Liver (tissue), 9 donors: ENCODE measurements around the gene CADM2. TPM values are rescaled to one million over a fixed set of nuclear protein-coding genes. Genes with fewer than 3 reads are reported as not detected.

Experiments used
- DNase-seq: peaks from one replicate; pipeline ENCODE4 v3.0.0-alpha.2; 2017; ENCODE audit warnings: low spot score
- H3K27ac ChIP-seq, 2 donors: one replicate each; pipeline ENCODE4 v1.7.0; 2013; ENCODE audit warnings: inconsistent platforms in 2 of 2, low read length in 2 of 2, control low read depth in 1 of 2, low read depth in 1 of 2, mild to moderate bottlenecking in 1 of 2
- H3K27me3 ChIP-seq, 4 donors: one replicate each; pipeline versions ENCODE4 v1.6.1 to v1.7.0; 2013; ENCODE audit warnings: low read length in 3 of 4, inconsistent platforms in 1 of 4, mild to moderate bottlenecking in 1 of 4, moderate library complexity in 1 of 4; ENCODE audit not compliant: control insufficient read depth in 4 of 4, insufficient read depth in 4 of 4
- H3K36me3 ChIP-seq, 4 donors: one replicate each; pipeline versions ENCODE4 v1.6.1 to v1.7.0; 2013; ENCODE audit warnings: low read length in 3 of 4, mild to moderate bottlenecking in 3 of 4, low read depth in 1 of 4, moderate library complexity in 1 of 4; ENCODE audit not compliant: control insufficient read depth in 4 of 4, insufficient read depth in 3 of 4
- H3K4me1 ChIP-seq, 4 donors: one replicate each; pipeline versions ENCODE4 v1.6.1 to v1.7.0; 2013; ENCODE audit warnings: low read length in 3 of 4, mild to moderate bottlenecking in 3 of 4, moderate library complexity in 1 of 4; ENCODE audit not compliant: control insufficient read depth in 4 of 4, insufficient read depth in 4 of 4
- H3K4me3 ChIP-seq, 3 donors: one replicate each; pipeline versions ENCODE4 v1.6.1 to v1.7.0; 2013; ENCODE audit warnings: low read length in 3 of 3, control low read depth in 1 of 3, low read depth in 1 of 3, mild to moderate bottlenecking in 1 of 3
- H3K9ac ChIP-seq, 2 donors: one replicate each; pipeline ENCODE4 v1.7.0; 2013; ENCODE audit warnings: low read length in 2 of 2, mild to moderate bottlenecking in 2 of 2, moderate library complexity in 2 of 2, control low read depth in 1 of 2, low read depth in 1 of 2
- H3K9me3 ChIP-seq, 4 donors: one replicate each; pipeline versions ENCODE4 v1.6.1 to v1.7.0; 2013; ENCODE audit warnings: low read length in 3 of 4; ENCODE audit not compliant: control insufficient read depth in 4 of 4
- EGR1 ChIP-seq, 2 donors: IDR thresholded peaks; 2 replicates each; pipeline ENCODE4 v1.6.1; 2016 to 2018; ENCODE audit warnings: antibody characterized with exemption in 2 of 2, low read depth in 2 of 2
- FOXA1 ChIP-seq: IDR thresholded peaks from 2 replicates; pipeline ENCODE4 v1.6.1; 2016; ENCODE audit warnings: antibody characterized with exemption
- FOXA2 ChIP-seq: IDR thresholded peaks from 2 replicates; pipeline ENCODE4 v1.6.1; 2016; ENCODE audit warnings: antibody characterized with exemption
- GABPA ChIP-seq, 2 donors: IDR thresholded peaks in 1 of 2; conservative IDR thresholded peaks in 1 of 2; 2 replicates each; pipeline ENCODE4 v1.6.1; 2016; ENCODE audit warnings: antibody characterized with exemption in 2 of 2, mild to moderate bottlenecking in 1 of 2, moderate library complexity in 1 of 2
- HNF4A ChIP-seq, 2 donors: conservative IDR thresholded peaks; 2 replicates each; pipeline ENCODE4 v1.6.1; 2016; ENCODE audit warnings: antibody characterized with exemption in 2 of 2, mild to moderate bottlenecking in 2 of 2
- HNF4G ChIP-seq: IDR thresholded peaks from 2 replicates; pipeline ENCODE4 v1.6.1; 2016; ENCODE audit warnings: antibody characterized with exemption
- NR2F2 ChIP-seq: IDR thresholded peaks from 2 replicates; pipeline ENCODE4 v1.6.1; 2016; ENCODE audit warnings: antibody characterized with exemption
- RAD21 ChIP-seq, 2 donors: IDR thresholded peaks; 2 replicates each; pipeline ENCODE4 v1.6.1; 2016; ENCODE audit warnings: antibody characterized with exemption in 2 of 2, mild to moderate bottlenecking in 2 of 2
- RXRA ChIP-seq, 2 donors: IDR thresholded peaks; 2 replicates each; pipeline ENCODE4 v1.6.1; 2017 to 2018; ENCODE audit warnings: antibody characterized with exemption in 2 of 2, mild to moderate bottlenecking in 1 of 2
- SP1 ChIP-seq: IDR thresholded peaks from 2 replicates; pipeline ENCODE4 v1.6.1; 2018; ENCODE audit warnings: antibody characterized with exemption, mild to moderate bottlenecking
- TAF1 ChIP-seq: conservative IDR thresholded peaks from 2 replicates; pipeline ENCODE4 v1.6.1; 2016; ENCODE audit warnings: antibody characterized with exemption, mild to moderate bottlenecking
- YY1 ChIP-seq: IDR thresholded peaks from 2 replicates; pipeline ENCODE4 v1.6.1; 2016; ENCODE audit warnings: antibody characterized with exemption, mild to moderate bottlenecking
- WGBS: extraction: QIAGEN DNeasy Blood & Tissue Kit; methylation state at CpG from one replicate; pipeline ENCODE4 v1.1.7; 2013; 5-methylcytosine and 5-hydroxymethylcytosine counted together
- polyA plus RNA-seq, 2 donors: library from polyadenylated mRNA; stranded (reverse) in 1 of 2; unstranded in 1 of 2; fragments of 200-250 nt in 1 of 2; fragments of >200 nt in 1 of 2; fragmentation: Nextera tagmentation in 1 of 2; extraction: Ambion mirVana in 1 of 2; gene quantifications; one replicate each; pipeline versions ENCODE4 v1.2.1 to v1.2.3, GENCODE V29; 2013 to 2015
- total RNA-seq, 2 donors: library from RNA; depleted of rRNA; stranded (reverse); fragments of >200 nt; gene quantifications; one replicate each; pipeline ENCODE4 v1.2.3, GENCODE V29; 2014
- TF ChIP-seq, protein P1 (sequence below): fragments of 150-350 bp; IDR thresholded peaks from 2 replicates; pipeline ENCODE4 v1.5.1; 2017; ENCODE audit warnings: improper control_type of control experiment, low read depth, low read length; ENCODE audit not compliant: missing input control
- TF ChIP-seq, protein P2 (sequence below): IDR thresholded peaks from 2 replicates; pipeline ENCODE4 v1.6.1; 2016; ENCODE audit warnings: antibody characterized with exemption, mild to moderate bottlenecking
- TF ChIP-seq, protein P3 (sequence below): IDR thresholded peaks from 2 replicates; pipeline ENCODE4 v1.6.1; 2016; ENCODE audit warnings: antibody characterized with exemption
- TF ChIP-seq, protein P4 (sequence below): IDR thresholded peaks from 2 replicates; pipeline ENCODE4 v1.6.1; 2016; ENCODE audit warnings: antibody characterized with exemption
- TF ChIP-seq, protein P5 (sequence below): IDR thresholded peaks from 2 replicates; pipeline ENCODE4 v1.6.1; 2016; ENCODE audit warnings: antibody characterized with exemption
- donor health status: healthy.
- donor health status: healthy.
- donor health status: healthy.
- donor health status: healthy.
- donor health status: healthy.

CADM2 gene
- total and polyA plus RNA-seq, 4 donors, result 0.35 to 0.92 (median 0.51) TPM

DNA sequence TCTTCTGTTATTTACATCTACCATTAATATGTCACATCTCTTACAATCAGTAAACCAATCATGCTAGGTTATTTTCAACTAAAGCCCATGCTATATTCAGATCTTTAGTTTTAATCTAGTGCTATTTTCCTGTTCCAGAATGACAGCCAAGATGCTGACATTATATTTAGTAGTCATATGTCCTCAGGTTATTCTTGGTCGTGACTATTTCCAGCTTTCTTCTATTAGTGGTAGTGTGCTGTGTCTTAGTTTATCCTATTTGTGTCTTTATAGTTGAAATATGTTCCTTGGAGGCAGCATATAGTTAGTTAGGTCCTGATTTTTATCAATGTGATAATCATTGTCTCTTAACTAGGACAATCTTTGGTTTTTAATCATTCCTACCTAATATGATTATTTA, 566.5 kb downstream of the CADM2 start:
- Histone ChIP-seq H3K4me1 (no peaks in the 10 kb centered on the region), H3K36me3 (no peaks in the 10 kb centered on the region), H3K27ac (no peak overlapping the region), H3K9me3 (no peaks in the 10 kb centered on the region), H3K27me3 (no peaks in the 10 kb centered on the region), H3K4me3 (no peak overlapping the region), H3K9ac (no peak overlapping the region)
- no peak for TF ChIP-seq FOXA2
- TF ChIP-seq, protein P1, sequence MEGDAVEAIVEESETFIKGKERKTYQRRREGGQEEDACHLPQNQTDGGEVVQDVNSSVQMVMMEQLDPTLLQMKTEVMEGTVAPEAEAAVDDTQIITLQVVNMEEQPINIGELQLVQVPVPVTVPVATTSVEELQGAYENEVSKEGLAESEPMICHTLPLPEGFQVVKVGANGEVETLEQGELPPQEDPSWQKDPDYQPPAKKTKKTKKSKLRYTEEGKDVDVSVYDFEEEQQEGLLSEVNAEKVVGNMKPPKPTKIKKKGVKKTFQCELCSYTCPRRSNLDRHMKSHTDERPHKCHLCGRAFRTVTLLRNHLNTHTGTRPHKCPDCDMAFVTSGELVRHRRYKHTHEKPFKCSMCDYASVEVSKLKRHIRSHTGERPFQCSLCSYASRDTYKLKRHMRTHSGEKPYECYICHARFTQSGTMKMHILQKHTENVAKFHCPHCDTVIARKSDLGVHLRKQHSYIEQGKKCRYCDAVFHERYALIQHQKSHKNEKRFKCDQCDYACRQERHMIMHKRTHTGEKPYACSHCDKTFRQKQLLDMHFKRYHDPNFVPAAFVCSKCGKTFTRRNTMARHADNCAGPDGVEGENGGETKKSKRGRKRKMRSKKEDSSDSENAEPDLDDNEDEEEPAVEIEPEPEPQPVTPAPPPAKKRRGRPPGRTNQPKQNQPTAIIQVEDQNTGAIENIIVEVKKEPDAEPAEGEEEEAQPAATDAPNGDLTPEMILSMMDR, result no peak
- TF ChIP-seq, protein P2, sequence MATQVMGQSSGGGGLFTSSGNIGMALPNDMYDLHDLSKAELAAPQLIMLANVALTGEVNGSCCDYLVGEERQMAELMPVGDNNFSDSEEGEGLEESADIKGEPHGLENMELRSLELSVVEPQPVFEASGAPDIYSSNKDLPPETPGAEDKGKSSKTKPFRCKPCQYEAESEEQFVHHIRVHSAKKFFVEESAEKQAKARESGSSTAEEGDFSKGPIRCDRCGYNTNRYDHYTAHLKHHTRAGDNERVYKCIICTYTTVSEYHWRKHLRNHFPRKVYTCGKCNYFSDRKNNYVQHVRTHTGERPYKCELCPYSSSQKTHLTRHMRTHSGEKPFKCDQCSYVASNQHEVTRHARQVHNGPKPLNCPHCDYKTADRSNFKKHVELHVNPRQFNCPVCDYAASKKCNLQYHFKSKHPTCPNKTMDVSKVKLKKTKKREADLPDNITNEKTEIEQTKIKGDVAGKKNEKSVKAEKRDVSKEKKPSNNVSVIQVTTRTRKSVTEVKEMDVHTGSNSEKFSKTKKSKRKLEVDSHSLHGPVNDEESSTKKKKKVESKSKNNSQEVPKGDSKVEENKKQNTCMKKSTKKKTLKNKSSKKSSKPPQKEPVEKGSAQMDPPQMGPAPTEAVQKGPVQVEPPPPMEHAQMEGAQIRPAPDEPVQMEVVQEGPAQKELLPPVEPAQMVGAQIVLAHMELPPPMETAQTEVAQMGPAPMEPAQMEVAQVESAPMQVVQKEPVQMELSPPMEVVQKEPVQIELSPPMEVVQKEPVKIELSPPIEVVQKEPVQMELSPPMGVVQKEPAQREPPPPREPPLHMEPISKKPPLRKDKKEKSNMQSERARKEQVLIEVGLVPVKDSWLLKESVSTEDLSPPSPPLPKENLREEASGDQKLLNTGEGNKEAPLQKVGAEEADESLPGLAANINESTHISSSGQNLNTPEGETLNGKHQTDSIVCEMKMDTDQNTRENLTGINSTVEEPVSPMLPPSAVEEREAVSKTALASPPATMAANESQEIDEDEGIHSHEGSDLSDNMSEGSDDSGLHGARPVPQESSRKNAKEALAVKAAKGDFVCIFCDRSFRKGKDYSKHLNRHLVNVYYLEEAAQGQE, result no peak
- TF ChIP-seq SP1, result no peak
- TF ChIP-seq YY1, result no peak
- no peak for TF ChIP-seq GABPA (IDR thresholded peaks at IDR 0.05 in 1 of 2, conservative IDR thresholded peaks at IDR 0.05 in 1 of 2)
- no peak for TF ChIP-seq TAF1
- TF ChIP-seq RAD21 (IDR thresholded peaks at IDR 0.05), result no peak
- TF ChIP-seq RXRA (IDR thresholded peaks at IDR 0.05), result no peak
- no peak for TF ChIP-seq NR2F2
- TF ChIP-seq HNF4A (conservative IDR thresholded peaks at IDR 0.05), result no peak
- TF ChIP-seq, protein P3, sequence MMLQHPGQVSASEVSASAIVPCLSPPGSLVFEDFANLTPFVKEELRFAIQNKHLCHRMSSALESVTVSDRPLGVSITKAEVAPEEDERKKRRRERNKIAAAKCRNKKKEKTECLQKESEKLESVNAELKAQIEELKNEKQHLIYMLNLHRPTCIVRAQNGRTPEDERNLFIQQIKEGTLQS, result no peak
- TF ChIP-seq, protein P4, sequence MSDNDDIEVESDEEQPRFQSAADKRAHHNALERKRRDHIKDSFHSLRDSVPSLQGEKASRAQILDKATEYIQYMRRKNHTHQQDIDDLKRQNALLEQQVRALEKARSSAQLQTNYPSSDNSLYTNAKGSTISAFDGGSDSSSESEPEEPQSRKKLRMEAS, result no peak
- 48% methylated on average over 1 of the region's 1 CpG for WGBS
- DNase-seq, result no peak

DNA sequence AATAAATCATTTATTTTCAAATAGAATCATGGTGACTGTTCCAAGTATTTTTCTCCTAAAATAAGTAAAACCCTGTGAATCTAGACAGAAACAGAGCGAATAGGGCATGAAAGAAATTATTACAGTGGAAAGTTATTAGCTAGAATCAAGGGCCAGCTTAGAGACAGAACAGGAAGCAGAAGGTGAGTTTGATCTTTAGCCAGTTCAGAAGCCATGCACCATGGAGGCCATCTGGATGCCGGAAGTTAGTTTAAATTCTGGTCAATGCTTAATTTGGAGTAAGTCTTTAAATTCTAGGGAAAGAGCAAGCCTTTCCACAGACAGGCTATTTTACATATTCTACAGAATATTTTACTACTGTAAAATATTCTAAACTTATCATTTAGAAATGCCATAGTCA, 574.8 kb downstream of the CADM2 start:
- peaks cover 0 to 2% (median 0%) of the 10 kb centered on the region in 4 donors for H3K27me3 ChIP-seq
- 78% methylated on average over 2 of the region's 2 CpGs for WGBS
- no peaks in the 10 kb centered on the region for H3K9me3 ChIP-seq
- no peak overlapping the region for H3K9ac ChIP-seq
- no peak overlapping the region for H3K4me3 ChIP-seq
- peaks cover 0 to 2% (median 0%) of the 10 kb centered on the region in 4 donors for H3K4me1 ChIP-seq
- H3K36me3 ChIP-seq, result no peaks in the 10 kb centered on the region
- no peak overlapping the region for H3K27ac ChIP-seq
- no peak for DNase-seq
- TF ChIP-seq, protein P5, sequence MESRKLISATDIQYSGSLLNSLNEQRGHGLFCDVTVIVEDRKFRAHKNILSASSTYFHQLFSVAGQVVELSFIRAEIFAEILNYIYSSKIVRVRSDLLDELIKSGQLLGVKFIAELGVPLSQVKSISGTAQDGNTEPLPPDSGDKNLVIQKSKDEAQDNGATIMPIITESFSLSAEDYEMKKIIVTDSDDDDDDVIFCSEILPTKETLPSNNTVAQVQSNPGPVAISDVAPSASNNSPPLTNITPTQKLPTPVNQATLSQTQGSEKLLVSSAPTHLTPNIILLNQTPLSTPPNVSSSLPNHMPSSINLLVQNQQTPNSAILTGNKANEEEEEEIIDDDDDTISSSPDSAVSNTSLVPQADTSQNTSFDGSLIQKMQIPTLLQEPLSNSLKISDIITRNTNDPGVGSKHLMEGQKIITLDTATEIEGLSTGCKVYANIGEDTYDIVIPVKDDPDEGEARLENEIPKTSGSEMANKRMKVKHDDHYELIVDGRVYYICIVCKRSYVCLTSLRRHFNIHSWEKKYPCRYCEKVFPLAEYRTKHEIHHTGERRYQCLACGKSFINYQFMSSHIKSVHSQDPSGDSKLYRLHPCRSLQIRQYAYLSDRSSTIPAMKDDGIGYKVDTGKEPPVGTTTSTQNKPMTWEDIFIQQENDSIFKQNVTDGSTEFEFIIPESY, result no peak
- no peak for TF ChIP-seq SP1
- TF ChIP-seq EGR1 (IDR thresholded peaks at IDR 0.05; ENCODE audit: low read depth in 2 of 2), result no peak
- TF ChIP-seq, protein P2, result no peak
- TF ChIP-seq HNF4G, result no peak
- no peak for TF ChIP-seq GABPA (IDR thresholded peaks at IDR 0.05 in 1 of 2, conservative IDR thresholded peaks at IDR 0.05 in 1 of 2)
- TF ChIP-seq YY1, result no peak
- no peak for TF ChIP-seq TAF1
- TF ChIP-seq, protein P3, result no peak
- no peak for TF ChIP-seq NR2F2
- no peak for TF ChIP-seq FOXA1
- no peak for TF ChIP-seq FOXA2
- TF ChIP-seq RAD21 (IDR thresholded peaks at IDR 0.05), result no peak
- TF ChIP-seq, protein P1, result no peak
